NCI-H1417 treated with DMSO at 0.1 percent for 48 hours (cell line): ENCODE measurements around the gene DBN1.

Experiments used
- DNase-seq: peaks from one replicate; lab custom pipeline; 2025; lab: John Stamatoyannopoulos, UW

Gene DBN1

GRCh38 chr5:177455661-177456590 is 17.5 kb downstream of the DBN1 start:
- no peak for DNase-seq

GRCh38 chr5:177455036-177455660 is 18.3 kb downstream of the DBN1 start:
- DNase-seq = no peak

GRCh38 chr5:177454397-177455035 is 18.9 kb downstream of the DBN1 start:
- no peak for DNase-seq

DNA sequence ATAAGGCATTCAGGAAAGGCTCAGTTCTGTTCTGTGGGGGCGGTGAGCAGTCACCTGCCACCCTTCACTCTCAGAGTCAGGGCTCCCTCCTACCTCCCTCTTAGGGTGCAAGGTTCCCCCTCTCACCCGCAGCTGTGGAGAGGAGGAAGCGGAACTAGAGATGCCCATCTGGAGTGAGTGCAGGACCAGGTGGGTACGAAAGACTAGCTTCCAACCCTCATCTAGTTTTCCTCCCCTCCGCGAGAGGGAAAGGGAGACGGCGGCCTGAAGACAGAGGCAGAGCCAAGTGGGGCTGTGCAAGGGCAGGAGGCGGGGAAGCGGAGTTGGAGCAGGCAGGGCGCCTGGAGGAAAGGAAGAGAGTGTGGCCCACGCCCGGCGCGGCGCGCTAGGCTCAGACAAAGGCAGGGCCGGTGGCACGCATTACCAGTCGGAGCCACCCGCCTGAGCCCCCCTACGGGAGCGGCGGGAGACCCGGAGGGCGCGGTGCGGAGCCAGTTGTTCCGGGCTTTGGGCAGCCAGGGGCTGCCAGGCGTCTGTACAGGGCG is 19.5 kb downstream of the DBN1 start:
- DNase-seq = no peak

DNA sequence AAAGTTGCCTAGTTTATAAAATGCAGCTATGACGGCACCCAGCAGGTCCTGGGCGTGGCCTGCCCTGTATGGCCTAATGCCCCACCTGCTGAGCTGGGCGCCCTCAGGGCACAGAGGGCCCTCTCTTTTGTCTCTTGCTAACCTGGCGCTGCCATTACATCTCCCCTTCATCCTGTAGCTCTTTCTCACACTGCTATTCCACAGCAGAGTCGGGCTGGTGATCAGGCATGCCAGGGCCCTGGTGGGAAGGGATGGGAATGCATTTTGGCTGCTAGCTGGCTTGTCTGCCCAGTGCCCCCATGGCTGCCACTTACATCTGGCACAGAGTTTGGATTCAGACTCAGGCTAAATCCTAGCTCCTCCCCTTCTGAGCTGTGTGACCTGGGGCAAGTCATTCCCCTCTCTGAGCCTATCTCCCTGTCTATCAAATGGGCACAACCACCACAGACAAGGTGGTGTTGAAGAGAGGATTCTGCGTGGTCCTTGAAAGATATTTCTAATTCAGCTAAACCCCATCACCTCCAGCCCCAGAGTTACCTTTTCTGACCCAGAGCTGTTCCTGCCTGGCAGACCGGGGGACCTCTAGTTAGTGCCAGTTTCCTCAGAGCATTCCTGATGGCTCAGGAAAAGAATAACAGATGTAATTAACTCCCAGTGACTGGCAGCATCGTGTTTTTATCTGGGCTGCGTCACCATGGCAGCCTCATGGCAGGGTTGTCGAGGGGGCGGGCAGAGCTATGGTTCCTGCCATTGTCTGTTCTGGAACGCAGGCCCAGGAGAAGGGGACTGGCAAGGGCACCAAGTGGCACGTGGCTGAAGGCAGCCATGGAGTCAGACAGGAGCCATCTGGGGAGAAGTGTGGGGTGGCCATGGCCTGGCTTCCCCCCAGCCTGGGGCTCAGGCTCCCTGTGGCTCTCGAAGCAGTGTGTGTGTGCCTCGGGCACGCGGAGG is 20.5 kb downstream of the DBN1 start:
- DNase-seq = no peak

GRCh38 chr5:177450667-177451424 is 22.6 kb downstream of the DBN1 start:
- DNase-seq = no peak

GRCh38 chr5:177449140-177450061 is 24.0 kb downstream of the DBN1 start:
- DNase-seq = no peak

DNA sequence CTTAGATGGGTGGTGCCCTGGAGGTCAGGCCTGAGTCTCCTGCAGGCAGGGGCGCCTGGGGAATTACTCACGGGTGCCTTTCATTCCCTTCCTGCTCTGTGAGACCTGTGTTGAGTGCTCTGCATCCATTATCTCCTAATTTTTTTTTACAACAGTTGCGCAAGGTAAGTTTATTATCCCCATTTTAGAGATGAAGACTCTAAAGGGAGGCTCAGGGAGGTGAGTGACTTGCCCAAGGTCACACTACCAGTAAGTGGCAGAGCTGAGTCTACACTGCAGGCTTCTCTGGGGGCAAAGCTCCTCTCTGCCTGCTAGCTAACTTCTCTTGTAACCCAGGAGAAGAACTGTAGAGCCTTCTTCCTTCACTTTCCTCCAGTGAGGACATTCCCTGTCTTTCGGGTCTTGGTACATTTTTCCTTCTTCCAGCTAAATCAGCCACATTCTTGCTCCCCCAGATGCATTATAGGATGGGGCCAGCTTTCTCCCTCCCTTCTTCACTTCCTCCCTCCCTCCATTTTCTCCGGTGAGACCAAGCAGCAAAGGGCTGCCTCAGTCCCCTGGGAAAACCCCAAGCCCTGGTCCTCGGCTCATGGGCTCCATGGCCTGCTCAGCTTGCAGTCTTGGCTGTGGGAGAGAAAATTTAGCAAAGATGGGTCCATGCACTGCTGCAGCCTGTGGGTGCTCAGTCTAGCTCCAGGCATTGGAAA is 25.0 kb downstream of the DBN1 start:
- no peak for DNase-seq

DNA sequence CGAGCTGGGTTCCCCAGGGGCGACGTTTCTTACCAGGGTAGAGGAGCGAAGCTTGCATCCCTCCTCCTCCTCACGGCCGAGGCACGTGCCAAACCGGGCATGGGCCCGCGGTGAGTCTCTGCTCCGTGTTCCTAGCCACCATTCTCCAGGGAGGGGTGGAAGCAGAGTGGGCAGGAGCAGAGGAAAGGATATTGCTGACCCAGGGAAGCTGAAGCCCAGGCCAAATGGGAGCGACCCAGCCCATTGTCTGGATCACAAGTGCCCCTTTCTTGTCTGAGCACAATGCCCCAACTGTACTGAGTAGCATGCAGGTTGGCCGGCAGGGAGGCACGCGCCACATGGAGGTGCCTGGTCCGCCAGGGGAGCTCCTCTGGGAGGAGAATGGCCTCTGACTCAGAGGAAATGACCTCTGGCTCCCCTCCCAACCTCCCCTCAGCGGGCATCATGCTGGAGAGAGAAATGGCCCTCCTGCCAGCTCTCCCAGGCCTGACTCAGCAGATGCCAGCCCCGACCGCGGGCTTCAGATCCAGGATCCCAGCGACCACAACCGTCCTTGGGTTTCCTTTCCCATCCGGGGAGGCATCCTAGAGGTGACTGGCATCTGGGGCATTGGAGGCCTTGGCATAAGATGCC is 25.7 kb downstream of the DBN1 start:
- no peak for DNase-seq

DNA sequence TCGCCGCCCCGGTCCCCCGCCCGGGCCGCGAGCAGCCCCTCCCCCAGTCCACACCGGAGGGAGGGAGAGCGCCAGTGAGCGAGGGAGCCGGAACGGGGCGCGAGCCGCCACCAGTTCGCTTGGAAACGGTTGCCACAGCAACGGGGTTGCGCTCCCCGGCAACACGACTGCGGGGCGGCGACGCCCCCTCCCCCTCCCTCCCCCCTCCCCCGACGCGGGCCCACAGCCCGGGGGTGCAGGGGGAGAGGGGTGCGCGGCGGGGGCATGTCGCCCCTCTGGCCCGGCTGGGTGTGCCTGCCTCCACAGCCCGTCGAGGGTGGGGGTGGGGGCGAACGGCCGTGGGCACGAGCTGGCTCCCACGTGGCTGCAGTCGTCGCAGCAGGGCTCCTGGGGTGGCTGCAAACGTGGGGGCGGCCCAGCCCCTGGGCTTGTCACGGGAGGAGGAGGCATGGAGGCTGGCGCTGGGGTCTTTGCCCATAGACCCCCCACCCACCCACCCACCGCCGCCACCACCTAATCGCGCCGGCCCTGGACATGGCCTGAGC is 26.3 kb downstream of the DBN1 start:
- no peak for DNase-seq

DNA sequence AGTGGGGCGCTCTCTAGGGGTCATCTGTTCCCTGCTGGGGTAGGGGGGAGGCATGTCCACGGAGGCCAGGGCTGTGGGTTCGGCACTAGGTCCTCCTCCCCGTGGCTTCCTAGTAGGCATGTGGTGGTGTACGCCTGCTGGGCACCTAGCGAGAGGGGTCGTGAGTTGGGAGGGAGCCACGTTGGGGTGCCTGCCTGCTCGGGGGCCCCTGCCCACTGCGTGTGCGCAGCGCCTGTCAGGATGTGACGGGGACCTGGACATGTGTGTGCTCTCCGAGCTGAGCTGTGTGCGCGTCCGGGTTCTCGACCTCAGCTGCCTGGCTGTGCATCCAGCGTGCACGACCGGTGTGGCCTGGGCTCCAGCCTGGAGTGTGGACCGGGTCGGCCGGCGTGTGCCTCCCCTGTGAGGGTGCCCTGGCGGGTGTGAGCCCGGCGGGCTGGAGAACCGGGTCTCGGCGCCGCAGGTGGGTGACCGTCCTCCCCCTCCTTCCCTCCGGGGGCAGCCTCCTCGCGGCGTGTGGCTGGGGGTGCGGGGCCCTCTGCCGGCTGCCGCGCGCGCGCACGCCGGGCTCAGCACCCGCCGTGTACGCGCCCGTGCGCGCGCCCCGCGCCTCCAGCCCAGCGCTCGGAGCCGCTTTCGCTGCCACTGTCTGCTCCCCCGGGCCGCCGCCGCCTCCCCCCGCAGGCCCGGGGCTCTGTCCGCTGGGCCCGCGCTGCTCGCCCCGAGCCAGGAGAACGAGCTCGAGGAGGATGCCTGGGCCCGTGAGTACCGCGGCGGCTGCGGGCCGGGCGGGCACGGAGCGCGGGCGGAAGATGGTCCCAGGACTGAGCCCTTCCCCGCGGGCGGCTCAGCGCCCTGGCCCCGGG is 27.0 kb downstream of the DBN1 start, which contains the start of gene PRR7:
TSS of gene PRR7 (plus strand) at position 615 of the 866 bp plus-strand sequence. CDS start 8,254 bp downstream, outside the sequence.
- DNase-seq = no peak

GRCh38 chr5:177445917-177446199 is 27.6 kb downstream of the DBN1 start:
- no peak for DNase-seq

GRCh38 chr5:177445052-177445916 is 28.1 kb downstream of the DBN1 start:
- no peak for DNase-seq

GRCh38 chr5:177444106-177445051 is 29.1 kb downstream of the DBN1 start:
- DNase-seq = no peak
